Uterus (tissue), 2 donors: ENCODE results near the gene IRAK1BP1.

ENCODE experiments used
- CTCF ChIP-seq, 4 experiments: fragments of 200-600 bp in 2 of 4; fragments of 450-650 bp in 2 of 4; sonication (generic) in 2 of 4; IDR thresholded peaks; one replicate each; pipeline ENCODE4 v1.5.1; 2016 to 2019; ENCODE audit warnings: antibody characterized with exemption in 4 of 4, mild to moderate bottlenecking in 2 of 4, moderate library complexity in 1 of 4
- POLR2A ChIP-seq, 2 donors: fragments of 450-650 bp; IDR thresholded peaks; one replicate each; pipeline ENCODE4 v1.6.1; 2016; ENCODE audit warnings: antibody characterized with exemption in 2 of 2, mild to moderate bottlenecking in 1 of 2, moderate library complexity in 1 of 2

- TF ChIP-seq CTCF (IDR thresholded peaks at IDR 0.05) (no peak), POLR2A (IDR thresholded peaks at IDR 0.05) (no peak)
Observed at GRCh38 chr6:78936515-78936914, 69.2 kb downstream of the IRAK1BP1 start.
